ENCODE results near the gene HSPB7. TPM values are rescaled to one million over a fixed set of nuclear protein-coding genes. Genes with fewer than 3 reads are reported as not detected.

HSPB7 gene
- total and polyA plus RNA-seq, 2 of the 8 experiments (the other 6 are each of a cell fraction or from before 2014, with no cell fraction given) = not detected

DNA sequence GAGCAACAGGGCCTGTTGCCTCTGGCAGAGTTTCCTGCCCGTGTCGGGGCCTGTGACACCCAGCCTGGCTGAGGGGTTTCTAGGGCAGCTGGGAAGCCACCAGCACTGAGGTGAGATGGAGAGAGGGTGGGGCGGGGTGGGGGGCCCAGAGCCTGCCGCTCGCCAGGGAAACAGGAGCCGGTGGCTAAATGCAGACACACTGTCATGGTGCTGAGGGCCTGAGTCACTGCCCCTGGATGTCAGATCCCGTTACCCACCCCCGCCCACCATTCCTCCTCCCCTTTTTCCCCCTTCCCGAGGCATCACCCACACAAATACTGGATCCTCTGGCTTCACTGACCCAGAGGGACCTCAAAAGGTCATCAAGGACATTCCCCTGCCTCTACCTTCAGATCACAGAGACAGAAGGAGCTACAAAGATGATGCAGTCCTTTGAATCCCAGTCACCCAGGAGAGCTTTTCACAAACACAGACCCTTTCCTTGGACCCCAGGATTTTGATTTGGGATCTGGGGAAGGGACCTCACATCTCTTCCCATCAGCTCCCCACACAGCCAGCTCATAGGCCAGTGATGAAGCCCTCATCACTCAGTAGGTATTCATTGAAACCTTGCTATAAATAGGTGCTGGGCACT is 1.9 kb upstream of the HSPB7 start (continued):
- TF ChIP-seq, protein P1, sequence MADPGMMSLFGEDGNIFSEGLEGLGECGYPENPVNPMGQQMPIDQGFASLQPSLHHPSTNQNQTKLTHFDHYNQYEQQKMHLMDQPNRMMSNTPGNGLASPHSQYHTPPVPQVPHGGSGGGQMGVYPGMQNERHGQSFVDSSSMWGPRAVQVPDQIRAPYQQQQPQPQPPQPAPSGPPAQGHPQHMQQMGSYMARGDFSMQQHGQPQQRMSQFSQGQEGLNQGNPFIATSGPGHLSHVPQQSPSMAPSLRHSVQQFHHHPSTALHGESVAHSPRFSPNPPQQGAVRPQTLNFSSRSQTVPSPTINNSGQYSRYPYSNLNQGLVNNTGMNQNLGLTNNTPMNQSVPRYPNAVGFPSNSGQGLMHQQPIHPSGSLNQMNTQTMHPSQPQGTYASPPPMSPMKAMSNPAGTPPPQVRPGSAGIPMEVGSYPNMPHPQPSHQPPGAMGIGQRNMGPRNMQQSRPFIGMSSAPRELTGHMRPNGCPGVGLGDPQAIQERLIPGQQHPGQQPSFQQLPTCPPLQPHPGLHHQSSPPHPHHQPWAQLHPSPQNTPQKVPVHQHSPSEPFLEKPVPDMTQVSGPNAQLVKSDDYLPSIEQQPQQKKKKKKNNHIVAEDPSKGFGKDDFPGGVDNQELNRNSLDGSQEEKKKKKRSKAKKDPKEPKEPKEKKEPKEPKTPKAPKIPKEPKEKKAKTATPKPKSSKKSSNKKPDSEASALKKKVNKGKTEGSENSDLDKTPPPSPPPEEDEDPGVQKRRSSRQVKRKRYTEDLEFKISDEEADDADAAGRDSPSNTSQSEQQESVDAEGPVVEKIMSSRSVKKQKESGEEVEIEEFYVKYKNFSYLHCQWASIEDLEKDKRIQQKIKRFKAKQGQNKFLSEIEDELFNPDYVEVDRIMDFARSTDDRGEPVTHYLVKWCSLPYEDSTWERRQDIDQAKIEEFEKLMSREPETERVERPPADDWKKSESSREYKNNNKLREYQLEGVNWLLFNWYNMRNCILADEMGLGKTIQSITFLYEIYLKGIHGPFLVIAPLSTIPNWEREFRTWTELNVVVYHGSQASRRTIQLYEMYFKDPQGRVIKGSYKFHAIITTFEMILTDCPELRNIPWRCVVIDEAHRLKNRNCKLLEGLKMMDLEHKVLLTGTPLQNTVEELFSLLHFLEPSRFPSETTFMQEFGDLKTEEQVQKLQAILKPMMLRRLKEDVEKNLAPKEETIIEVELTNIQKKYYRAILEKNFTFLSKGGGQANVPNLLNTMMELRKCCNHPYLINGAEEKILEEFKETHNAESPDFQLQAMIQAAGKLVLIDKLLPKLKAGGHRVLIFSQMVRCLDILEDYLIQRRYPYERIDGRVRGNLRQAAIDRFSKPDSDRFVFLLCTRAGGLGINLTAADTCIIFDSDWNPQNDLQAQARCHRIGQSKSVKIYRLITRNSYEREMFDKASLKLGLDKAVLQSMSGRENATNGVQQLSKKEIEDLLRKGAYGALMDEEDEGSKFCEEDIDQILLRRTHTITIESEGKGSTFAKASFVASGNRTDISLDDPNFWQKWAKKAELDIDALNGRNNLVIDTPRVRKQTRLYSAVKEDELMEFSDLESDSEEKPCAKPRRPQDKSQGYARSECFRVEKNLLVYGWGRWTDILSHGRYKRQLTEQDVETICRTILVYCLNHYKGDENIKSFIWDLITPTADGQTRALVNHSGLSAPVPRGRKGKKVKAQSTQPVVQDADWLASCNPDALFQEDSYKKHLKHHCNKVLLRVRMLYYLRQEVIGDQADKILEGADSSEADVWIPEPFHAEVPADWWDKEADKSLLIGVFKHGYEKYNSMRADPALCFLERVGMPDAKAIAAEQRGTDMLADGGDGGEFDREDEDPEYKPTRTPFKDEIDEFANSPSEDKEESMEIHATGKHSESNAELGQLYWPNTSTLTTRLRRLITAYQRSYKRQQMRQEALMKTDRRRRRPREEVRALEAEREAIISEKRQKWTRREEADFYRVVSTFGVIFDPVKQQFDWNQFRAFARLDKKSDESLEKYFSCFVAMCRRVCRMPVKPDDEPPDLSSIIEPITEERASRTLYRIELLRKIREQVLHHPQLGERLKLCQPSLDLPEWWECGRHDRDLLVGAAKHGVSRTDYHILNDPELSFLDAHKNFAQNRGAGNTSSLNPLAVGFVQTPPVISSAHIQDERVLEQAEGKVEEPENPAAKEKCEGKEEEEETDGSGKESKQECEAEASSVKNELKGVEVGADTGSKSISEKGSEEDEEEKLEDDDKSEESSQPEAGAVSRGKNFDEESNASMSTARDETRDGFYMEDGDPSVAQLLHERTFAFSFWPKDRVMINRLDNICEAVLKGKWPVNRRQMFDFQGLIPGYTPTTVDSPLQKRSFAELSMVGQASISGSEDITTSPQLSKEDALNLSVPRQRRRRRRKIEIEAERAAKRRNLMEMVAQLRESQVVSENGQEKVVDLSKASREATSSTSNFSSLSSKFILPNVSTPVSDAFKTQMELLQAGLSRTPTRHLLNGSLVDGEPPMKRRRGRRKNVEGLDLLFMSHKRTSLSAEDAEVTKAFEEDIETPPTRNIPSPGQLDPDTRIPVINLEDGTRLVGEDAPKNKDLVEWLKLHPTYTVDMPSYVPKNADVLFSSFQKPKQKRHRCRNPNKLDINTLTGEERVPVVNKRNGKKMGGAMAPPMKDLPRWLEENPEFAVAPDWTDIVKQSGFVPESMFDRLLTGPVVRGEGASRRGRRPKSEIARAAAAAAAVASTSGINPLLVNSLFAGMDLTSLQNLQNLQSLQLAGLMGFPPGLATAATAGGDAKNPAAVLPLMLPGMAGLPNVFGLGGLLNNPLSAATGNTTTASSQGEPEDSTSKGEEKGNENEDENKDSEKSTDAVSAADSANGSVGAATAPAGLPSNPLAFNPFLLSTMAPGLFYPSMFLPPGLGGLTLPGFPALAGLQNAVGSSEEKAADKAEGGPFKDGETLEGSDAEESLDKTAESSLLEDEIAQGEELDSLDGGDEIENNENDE (IDR thresholded peaks at IDR 0.05; ENCODE audit: insufficient replicate concordance, low read length) = no peak
- TF ChIP-seq KDM5A (IDR thresholded peaks at IDR 0.05; ENCODE audit: low read length) = no peak
